Spleen (tissue), 11 donors: Measurements from ENCODE around the gene GALNTL6. TPM values are rescaled to one million over a fixed set of nuclear protein-coding genes. Genes with fewer than 3 reads are reported as not detected.

Experiments used
- DNase-seq: peaks from one replicate; pipeline ENCODE4 v3.0.0-alpha.2; 2020
- H3K27ac ChIP-seq, 8 donors: fragments of 200-600 bp; sonication (generic) in 7 of 8; 1 replicate in 4 of 8; 2 replicates in 4 of 8; pipeline versions ENCODE4 v1.5.0 to v1.8.0; 2016 to 2021; ENCODE audit warnings: inconsistent platforms in 4 of 8, mild to moderate bottlenecking in 4 of 8, moderate library complexity in 1 of 8
- H3K27me3 ChIP-seq, 7 donors: fragments of 200-600 bp; sonication (generic) in 6 of 7; replicated peaks in 1 of 7; 1 replicate in 4 of 7; 2 replicates in 3 of 7; pipeline versions ENCODE4 v1.5.0 to v1.8.0; 2016 to 2021; ENCODE audit warnings: inconsistent platforms in 3 of 7, mild to moderate bottlenecking in 1 of 7
- H3K36me3 ChIP-seq, 6 donors: fragments of 200-600 bp; sonication (generic) in 5 of 6; 1 replicate in 4 of 6; 2 replicates in 2 of 6; pipeline versions ENCODE4 v1.5.0 to v1.8.0; 2016 to 2021; ENCODE audit warnings: inconsistent platforms in 2 of 6
- H3K4me1 ChIP-seq, 6 donors: fragments of 200-600 bp; sonication (generic) in 5 of 6; 1 replicate in 3 of 6; 2 replicates in 3 of 6; pipeline versions ENCODE4 v1.5.0 to v1.8.0; 2016 to 2021; ENCODE audit warnings: inconsistent platforms in 3 of 6
- H3K4me3 ChIP-seq, 8 donors: fragments of 200-600 bp; sonication (generic) in 7 of 8; 1 replicate in 4 of 8; 2 replicates in 4 of 8; pipeline versions ENCODE4 v1.5.0 to v1.8.0; 2016 to 2021; ENCODE audit warnings: inconsistent platforms in 4 of 8, mild to moderate bottlenecking in 4 of 8, moderate library complexity in 2 of 8
- H3K9me3 ChIP-seq, 8 donors: fragments of 200-600 bp; sonication (generic) in 7 of 8; 1 replicate in 4 of 8; 2 replicates in 4 of 8; pipeline versions ENCODE4 v1.5.0 to v1.8.0; 2016 to 2021; ENCODE audit warnings: inconsistent platforms in 4 of 8
- POLR2A ChIP-seq, 3 donors: fragments of 450-650 bp; IDR thresholded peaks; one replicate each; pipeline ENCODE4 v1.5.1; 2017; ENCODE audit warnings: antibody characterized with exemption in 3 of 3, mild to moderate bottlenecking in 1 of 3
- POLR2AphosphoS5 ChIP-seq, 3 donors: sonication (generic); formaldehyde crosslinking; IDR thresholded peaks; one replicate each; pipeline ENCODE4 v1.5.1; 2017; ENCODE audit warnings: antibody characterized with exemption in 3 of 3
- WGBS, 5 donors: extraction: QIAGEN DNeasy Blood & Tissue Kit in 3 of 5; methylation state at CpG; one replicate each; pipeline versions ENCODE4 v1.1.5 to v1.1.7; 2013 to 2018; 5-methylcytosine and 5-hydroxymethylcytosine counted together
- intact Hi-C: fragments of 100-400 bp; cut with DNase I; formaldehyde crosslinking; loops from one replicate; pipeline ENCODE4 v1.15.0; 2023; ENCODE audit warnings: low total_unique reads
- polyA plus RNA-seq, 3 donors: library from polyadenylated mRNA; stranded (reverse); fragments of 200-250 nt; gene quantifications; one replicate each; pipeline ENCODE4 v1.2.1, GENCODE V29; 2013
- total RNA-seq, 7 donors: library from RNA; depleted of rRNA in 3 of 7; stranded (reverse); fragments of >200 nt in 3 of 7; fragmentation: NEBNext Ultra II Directional in 4 of 7; extraction: Animal tissue kit (Norgen Biotek cat#: 25700) in 4 of 7; gene quantifications; one replicate each; pipeline versions ENCODE4 v1.1.0 to v1.2.1, GENCODE V29; 2016 to 2021
- TF ChIP-seq, protein P1 (sequence below), 11 experiments: fragments of 200-600 bp in 7 of 11; fragments of 450-650 bp in 4 of 11; sonication (generic) in 4 of 11; IDR thresholded peaks in 8 of 11; conservative IDR thresholded peaks in 3 of 11; 1 replicate in 7 of 11; 2 replicates in 4 of 11; pipeline versions ENCODE4 v1.4.0 to v1.8.0; 2016 to 2021; ENCODE audit warnings: antibody characterized with exemption in 11 of 11, inconsistent platforms in 4 of 11, mild to moderate bottlenecking in 1 of 11
- donor health status: healthy with polysubstance abuse.
- donor health status: DM: no; HTN: no; CAD: no; lungs with moderate emphysema.
- donor health status: DM: no; HTN: no; CAD: no.
- donor health status: Bipolar disorder and iron deficiency.
- donor health status: healthy.
- donor health status: DM: no; HTN: no; CAD: no.
- donor health status: DM: yes; HTN: yes; CAD: no.

Gene GALNTL6
- total and polyA plus RNA-seq, 10 donors = 3.2 to 12.5 (median 7.1) TPM

DNA sequence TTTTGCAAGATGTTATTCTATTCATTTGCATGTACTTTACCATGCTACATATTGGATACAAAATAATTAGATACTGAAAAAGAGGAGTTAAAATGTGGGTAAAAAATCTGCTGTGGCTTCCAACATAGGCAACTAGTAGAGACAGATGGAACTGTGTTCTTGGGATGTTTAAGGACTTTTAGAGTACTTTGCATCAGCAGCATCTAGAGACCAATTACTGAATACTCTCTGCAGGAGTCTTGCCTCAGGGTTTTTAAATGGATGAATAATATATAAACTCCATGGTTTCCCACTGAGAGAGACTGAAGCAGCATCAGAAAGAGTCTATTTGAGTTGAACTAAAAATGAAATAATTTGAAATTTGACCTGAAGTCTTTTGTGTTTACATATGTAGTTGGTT is 676.7 kb downstream of the GALNTL6 start:
- no peaks in the 10 kb centered on the region for H3K27me3 ChIP-seq
- H3K27ac ChIP-seq = no peak overlapping the region
- no peak for DNase-seq
- no peaks in the 10 kb centered on the region for H3K4me1 ChIP-seq
- TF ChIP-seq POLR2A (IDR thresholded peaks at IDR 0.05) (no peak), POLR2AphosphoS5 (IDR thresholded peaks at IDR 0.05) (no peak)
- TF ChIP-seq, protein P1, sequence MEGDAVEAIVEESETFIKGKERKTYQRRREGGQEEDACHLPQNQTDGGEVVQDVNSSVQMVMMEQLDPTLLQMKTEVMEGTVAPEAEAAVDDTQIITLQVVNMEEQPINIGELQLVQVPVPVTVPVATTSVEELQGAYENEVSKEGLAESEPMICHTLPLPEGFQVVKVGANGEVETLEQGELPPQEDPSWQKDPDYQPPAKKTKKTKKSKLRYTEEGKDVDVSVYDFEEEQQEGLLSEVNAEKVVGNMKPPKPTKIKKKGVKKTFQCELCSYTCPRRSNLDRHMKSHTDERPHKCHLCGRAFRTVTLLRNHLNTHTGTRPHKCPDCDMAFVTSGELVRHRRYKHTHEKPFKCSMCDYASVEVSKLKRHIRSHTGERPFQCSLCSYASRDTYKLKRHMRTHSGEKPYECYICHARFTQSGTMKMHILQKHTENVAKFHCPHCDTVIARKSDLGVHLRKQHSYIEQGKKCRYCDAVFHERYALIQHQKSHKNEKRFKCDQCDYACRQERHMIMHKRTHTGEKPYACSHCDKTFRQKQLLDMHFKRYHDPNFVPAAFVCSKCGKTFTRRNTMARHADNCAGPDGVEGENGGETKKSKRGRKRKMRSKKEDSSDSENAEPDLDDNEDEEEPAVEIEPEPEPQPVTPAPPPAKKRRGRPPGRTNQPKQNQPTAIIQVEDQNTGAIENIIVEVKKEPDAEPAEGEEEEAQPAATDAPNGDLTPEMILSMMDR (IDR thresholded peaks at IDR 0.05 in 8 of 11, conservative IDR thresholded peaks at IDR 0.05 in 3 of 11) = no peak
- intact Hi-C loops = no loop called here
- H3K9me3 ChIP-seq = no peaks in the 10 kb centered on the region
- no peaks in the 10 kb centered on the region for H3K36me3 ChIP-seq
- no peak overlapping the region for H3K4me3 ChIP-seq

- H3K4me1 ChIP-seq = no peaks in the 10 kb centered on the region
- WGBS, 5 donors = 73 to 85% (median 78%) methylated on average over 3 of the region's 3 CpGs
- intact Hi-C loops = no loop called here
- DNase-seq = no peak
- H3K27me3 ChIP-seq = no peaks in the 10 kb centered on the region
- H3K27ac ChIP-seq = no peak overlapping the region
- TF ChIP-seq, protein P1 (IDR thresholded peaks at IDR 0.05 in 8 of 11, conservative IDR thresholded peaks at IDR 0.05 in 3 of 11) = no peak
- no peak for TF ChIP-seq POLR2A (IDR thresholded peaks at IDR 0.05)
- TF ChIP-seq POLR2AphosphoS5 (IDR thresholded peaks at IDR 0.05) = no peak
- no peaks in the 10 kb centered on the region for H3K9me3 ChIP-seq
- no peak overlapping the region for H3K4me3 ChIP-seq
- no peaks in the 10 kb centered on the region for H3K36me3 ChIP-seq
Observed at GRCh38 chr4:172495769-172496168, 682.6 kb downstream of the GALNTL6 start.

- DNase-seq = no peak
- intact Hi-C loops = no loop called here
- Histone ChIP-seq H3K36me3 (no peaks in the 10 kb centered on the region), H3K4me1 (no peaks in the 10 kb centered on the region), H3K9me3 (no peaks in the 10 kb centered on the region), H3K27ac (no peak overlapping the region), H3K27me3 (no peaks in the 10 kb centered on the region), H3K4me3 (no peak overlapping the region)
- TF ChIP-seq, protein P1 (IDR thresholded peaks at IDR 0.05 in 8 of 11, conservative IDR thresholded peaks at IDR 0.05 in 3 of 11) = no peak
- TF ChIP-seq POLR2AphosphoS5 (IDR thresholded peaks at IDR 0.05) = no peak
- no peak for TF ChIP-seq POLR2A (IDR thresholded peaks at IDR 0.05)
Observed at GRCh38 chr4:172497321-172497720, 684.1 kb downstream of the GALNTL6 start.

DNA sequence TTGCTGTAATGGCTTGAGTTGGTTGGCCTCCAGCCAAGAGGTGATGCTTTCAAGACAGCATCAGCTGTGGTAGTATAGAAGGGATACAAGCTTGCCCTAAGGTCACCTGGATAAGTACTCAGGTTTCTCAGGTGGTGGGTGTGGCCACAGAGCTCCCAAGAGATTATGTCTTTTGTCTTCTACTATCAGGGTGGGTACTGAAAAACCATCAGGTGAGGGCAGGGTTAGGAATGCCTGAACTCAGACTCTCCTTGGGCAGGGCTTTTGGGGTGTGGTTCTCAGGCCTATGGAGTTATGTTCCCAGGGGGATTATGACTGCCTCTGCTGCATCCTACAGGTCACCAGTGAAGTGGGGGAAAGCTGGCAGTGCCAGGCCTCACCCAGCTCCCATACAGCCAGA is 700.8 kb downstream of the GALNTL6 start:
- peaks cover 0 to 18% (median 6%) of the 10 kb centered on the region in 8 donors for H3K9me3 ChIP-seq
- no peaks in the 10 kb centered on the region for H3K4me1 ChIP-seq
- no peak overlapping the region for H3K27ac ChIP-seq
- no peaks in the 10 kb centered on the region for H3K36me3 ChIP-seq
- intact Hi-C loops = no loop called here
- no peak for DNase-seq
- no peaks in the 10 kb centered on the region for H3K27me3 ChIP-seq
- no peak overlapping the region for H3K4me3 ChIP-seq
- TF ChIP-seq POLR2AphosphoS5 (IDR thresholded peaks at IDR 0.05) (no peak), POLR2A (IDR thresholded peaks at IDR 0.05) (no peak)
- TF ChIP-seq, protein P1 (IDR thresholded peaks at IDR 0.05 in 8 of 11, conservative IDR thresholded peaks at IDR 0.05 in 3 of 11) = no peak
